Astrocyte (in vitro differentiated cells and primary cell): Measurements from ENCODE around the gene TAF15. TPM values are rescaled to one million over a fixed set of nuclear protein-coding genes. Genes with fewer than 3 reads are reported as not detected.

ENCODE experiments used
- DNase-seq: peaks from one replicate; pipeline ENCODE4 v3.0.0-alpha.2; 2010; ENCODE audit warnings: low read depth
- FAIRE-seq: peaks from 2 replicates; lab custom pipeline; 2011; peaks lifted over from hg19 to GRCh38; lab: Jason Lieb, UNC
- H2AFZ ChIP-seq: 2 replicates; pipeline ENCODE4 v1.6.0; 2012; ENCODE audit warnings: low read depth, low read length, inconsistent platforms
- H3K27ac ChIP-seq: 2 replicates; pipeline ENCODE4 v1.5.1; 2011; ENCODE audit warnings: low read depth, low read length, inconsistent platforms
- H3K27me3 ChIP-seq: 2 replicates; pipeline ENCODE4 v1.6.0; 2011; ENCODE audit warnings: low read length, inconsistent platforms; ENCODE audit not compliant: insufficient read depth
- H3K36me3 ChIP-seq: 2 replicates; pipeline ENCODE4 v1.5.1; 2011; ENCODE audit warnings: low read length, inconsistent platforms; ENCODE audit not compliant: insufficient read depth
- H3K4me1 ChIP-seq: 2 replicates; pipeline ENCODE4 v1.5.1; 2011; ENCODE audit warnings: low read length, inconsistent platforms; ENCODE audit not compliant: insufficient read depth
- H3K4me2 ChIP-seq: 2 replicates; pipeline ENCODE4 v1.6.0; 2012; ENCODE audit warnings: low read length, inconsistent platforms
- H3K4me3 ChIP-seq: 2 replicates; pipeline ENCODE4 v1.5.1; 2011; ENCODE audit warnings: low read depth, mild to moderate bottlenecking, low read length, inconsistent platforms; ENCODE audit not compliant: insufficient read depth
- H3K79me2 ChIP-seq: 2 replicates; pipeline ENCODE4 v1.6.0; 2012; ENCODE audit warnings: mild to moderate bottlenecking, low read length, inconsistent platforms; ENCODE audit not compliant: insufficient read depth
- H3K9ac ChIP-seq: 2 replicates; pipeline ENCODE4 v1.6.0; 2012; ENCODE audit warnings: mild to moderate bottlenecking, low read length, inconsistent platforms
- H3K9me3 ChIP-seq: 2 replicates; pipeline ENCODE4 v1.5.1; 2012; ENCODE audit warnings: low read depth, mild to moderate bottlenecking, low read length, inconsistent platforms; ENCODE audit not compliant: insufficient read depth
- H4K20me1 ChIP-seq: 2 replicates; pipeline ENCODE4 v1.6.0; 2012; ENCODE audit warnings: low read length, inconsistent platforms; ENCODE audit not compliant: insufficient read depth
- H3K27ac Mint-ChIP-seq: one replicate; pipeline ENCODE4 v1.8.0; 2021; ENCODE audit warnings: mild to moderate bottlenecking, mixed read lengths; ENCODE audit not compliant: unreplicated experiment
- H3K27me3 Mint-ChIP-seq: one replicate; pipeline ENCODE4 v1.8.0; 2021; ENCODE audit warnings: low read depth, mixed read lengths; ENCODE audit not compliant: unreplicated experiment
- H3K36me3 Mint-ChIP-seq: one replicate; pipeline ENCODE4 v1.8.0; 2021; ENCODE audit warnings: low read depth, mixed read lengths; ENCODE audit not compliant: unreplicated experiment
- H3K4me1 Mint-ChIP-seq: one replicate; pipeline ENCODE4 v1.8.0; 2021; ENCODE audit warnings: low read depth, mixed read lengths; ENCODE audit not compliant: unreplicated experiment
- H3K4me3 Mint-ChIP-seq: one replicate; pipeline ENCODE4 v1.8.0; 2021; ENCODE audit warnings: mild to moderate bottlenecking, moderate library complexity, mixed read lengths; ENCODE audit not compliant: unreplicated experiment
- H3K9me3 Mint-ChIP-seq: one replicate; pipeline ENCODE4 v1.8.0; 2021; ENCODE audit warnings: mild to moderate bottlenecking, mixed read lengths; ENCODE audit not compliant: unreplicated experiment
- CTCF ChIP-seq: IDR thresholded peaks from 2 replicates; pipeline ENCODE4 v1.5.1; 2011; ENCODE audit warnings: low read depth, mild to moderate bottlenecking, inconsistent platforms, low read length, moderate library complexity; ENCODE audit not compliant: insufficient read depth
- EZH2 ChIP-seq: IDR thresholded peaks from 2 replicates; pipeline ENCODE4 v1.6.1; 2012; ENCODE audit warnings: mild to moderate bottlenecking, low read length, inconsistent platforms; ENCODE audit not compliant: insufficient read depth
- total RNA-seq: library from RNA; stranded (reverse); gene quantifications from 2 replicates; pipeline ENCODE4 v1.2.1, GENCODE V29; 2021

TAF15 gene
- total RNA-seq, 1 donor from 2014 or later: 156 TPM

- H3K36me3 ChIP-seq: no peaks in the 10 kb centered on the region
- H3K27me3 ChIP-seq: peaks cover 34% of the 10 kb centered on the region
- DNase-seq: no peak
- no peak overlapping the region for H2AFZ ChIP-seq
- H3K36me3 Mint-ChIP-seq: no peaks in the 10 kb centered on the region
- no peak overlapping the region for H3K9ac ChIP-seq
- no peaks in the 10 kb centered on the region for H4K20me1 ChIP-seq
- H3K27ac Mint-ChIP-seq: no peak overlapping the region
- H3K4me1 ChIP-seq: peaks cover 13% of the 10 kb centered on the region
- TF ChIP-seq EZH2: no peak
- TF ChIP-seq CTCF: no peak
- no peaks in the 10 kb centered on the region for H3K79me2 ChIP-seq
- no peak overlapping the region for H3K4me3 ChIP-seq
- no peaks in the 10 kb centered on the region for H3K9me3 Mint-ChIP-seq
- H3K27me3 Mint-ChIP-seq: peaks cover 70% of the 10 kb centered on the region
- H3K4me3 Mint-ChIP-seq: no peak overlapping the region
- H3K9me3 ChIP-seq: no peaks in the 10 kb centered on the region
- H3K4me1 Mint-ChIP-seq: peaks cover 5% of the 10 kb centered on the region
- no peak for FAIRE-seq
- no peak overlapping the region for H3K4me2 ChIP-seq
- H3K27ac ChIP-seq: no peak overlapping the region
Observed at GRCh38 chr17:35797370-35797769, 11.9 kb upstream of the TAF15 start.

- Histone ChIP-seq H3K9me3 (no peaks in the 10 kb centered on the region), H3K9ac (no peak overlapping the region), H4K20me1 (no peaks in the 10 kb centered on the region), H3K4me2 (no peak overlapping the region), H3K27me3 (peaks cover 34% of the 10 kb centered on the region), H3K27ac (no peak overlapping the region), H3K4me3 (no peak overlapping the region), H3K4me1 (peaks cover 13% of the 10 kb centered on the region), H2AFZ (no peak overlapping the region), H3K79me2 (no peaks in the 10 kb centered on the region), H3K36me3 (no peaks in the 10 kb centered on the region)
- Mint-ChIP-seq H3K9me3 (no peaks in the 10 kb centered on the region), H3K27me3 (peaks cover 66% of the 10 kb centered on the region), H3K4me1 (peaks cover 5% of the 10 kb centered on the region), H3K36me3 (no peaks in the 10 kb centered on the region), H3K4me3 (no peak overlapping the region), H3K27ac (no peak overlapping the region)
- TF ChIP-seq EZH2 (no peak), CTCF (no peak)
- DNase-seq (no peak), FAIRE-seq (no peak)
Observed at GRCh38 chr17:35797918-35798317, 11.4 kb upstream of the TAF15 start.

- H3K4me3 Mint-ChIP-seq: no peak overlapping the region
- H3K27ac Mint-ChIP-seq: peak overlapping the region; percentile 47
- Histone ChIP-seq H3K27me3 (peaks cover 21% of the 10 kb centered on the region), H3K4me2 (no peak overlapping the region), H3K9me3 (no peaks in the 10 kb centered on the region), H4K20me1 (no peaks in the 10 kb centered on the region), H3K4me3 (no peak overlapping the region), H3K4me1 (peaks cover 10% of the 10 kb centered on the region), H3K9ac (no peak overlapping the region), H2AFZ (no peak overlapping the region), H3K27ac (no peak overlapping the region), H3K36me3 (no peaks in the 10 kb centered on the region), H3K79me2 (no peaks in the 10 kb centered on the region)
- no peaks in the 10 kb centered on the region for H3K9me3 Mint-ChIP-seq
- H3K27me3 Mint-ChIP-seq: peaks cover 48% of the 10 kb centered on the region
- peaks cover 6% of the 10 kb centered on the region for H3K4me1 Mint-ChIP-seq
- no peaks in the 10 kb centered on the region for H3K36me3 Mint-ChIP-seq
- DNase-seq (peak; percentile 42), FAIRE-seq (no peak)
- no peak for TF ChIP-seq CTCF
- no peak for TF ChIP-seq EZH2
Observed at GRCh38 chr17:35799942-35800341, 9.3 kb upstream of the TAF15 start.
